Mesendoderm (in vitro differentiated cells): ENCODE results near the gene TMEM186.
"Not testable (repeated sequence)": the region's sequence is repeated elsewhere in the genome, so short reads cannot be mapped to it uniquely, and the experiment has no call there.

ENCODE experiments used
- DNase-seq: peaks from one replicate; pipeline ENCODE4 v3.0.0; 2013
- H2AK5ac ChIP-seq: 2 replicates; pipeline ENCODE4 v1.6.1; 2013; ENCODE audit warnings: low read length, inconsistent platforms
- H2BK120ac ChIP-seq: 2 replicates; pipeline ENCODE4 v1.6.1; 2013; ENCODE audit warnings: low read depth, mild to moderate bottlenecking, low read length, moderate library complexity, mixed read lengths
- H2BK15ac ChIP-seq: replicated peaks from 2 replicates; pipeline ENCODE4 v1.6.1; 2013; ENCODE audit warnings: low read depth, mild to moderate bottlenecking, moderate library complexity
- H2BK5ac ChIP-seq: 2 replicates; pipeline ENCODE4 v1.6.1; 2013; ENCODE audit warnings: low read length, inconsistent platforms
- H3K18ac ChIP-seq: 2 replicates; pipeline ENCODE4 v1.6.1; 2013; ENCODE audit warnings: mild to moderate bottlenecking, low read length, mixed read lengths
- H3K23ac ChIP-seq: one replicate; pipeline ENCODE4 v1.6.1; 2013; ENCODE audit warnings: low read length
- H3K27ac ChIP-seq: 2 replicates; pipeline ENCODE4 v1.5.1; 2013; ENCODE audit warnings: low read depth, mild to moderate bottlenecking, inconsistent platforms, low read length, moderate library complexity
- H3K27me3 ChIP-seq: 2 replicates; pipeline ENCODE4 v1.6.1; 2013; ENCODE audit warnings: low read length, control low read depth, mild to moderate bottlenecking, inconsistent platforms; ENCODE audit not compliant: insufficient read depth, poor library complexity
- H3K36me3 ChIP-seq: 2 replicates; pipeline ENCODE4 v1.6.1; 2013; ENCODE audit warnings: low read length, inconsistent platforms; ENCODE audit not compliant: control insufficient read depth, insufficient read depth
- H3K4ac ChIP-seq: one replicate; pipeline ENCODE4 v1.6.1; 2013; ENCODE audit warnings: low read depth, mild to moderate bottlenecking, low read length, moderate library complexity
- H3K4me1 ChIP-seq: 2 replicates; pipeline ENCODE4 v1.6.1; 2013; ENCODE audit warnings: low read depth, low read length, inconsistent platforms; ENCODE audit not compliant: control insufficient read depth
- H3K4me2 ChIP-seq: 2 replicates; pipeline ENCODE4 v1.6.1; 2013; ENCODE audit warnings: low read length
- H3K4me3 ChIP-seq: 2 replicates; pipeline ENCODE4 v1.5.1; 2013; ENCODE audit warnings: mild to moderate bottlenecking, low read length
- H3K56ac ChIP-seq: one replicate; pipeline ENCODE4 v1.6.1; 2013; ENCODE audit warnings: low read length
- H3K79me1 ChIP-seq: 2 replicates; pipeline ENCODE4 v1.6.1; 2013; ENCODE audit warnings: low read length, inconsistent platforms
- H3K79me2 ChIP-seq: 2 replicates; pipeline ENCODE4 v1.6.1; 2013; ENCODE audit warnings: mild to moderate bottlenecking, low read length; ENCODE audit not compliant: control insufficient read depth, insufficient read depth
- H3K9ac ChIP-seq: 2 replicates; pipeline ENCODE4 v1.6.1; 2013; ENCODE audit warnings: low read length, inconsistent platforms
- H4K5ac ChIP-seq: one replicate; pipeline ENCODE4 v1.6.1; 2013; ENCODE audit warnings: low read length
- H4K8ac ChIP-seq: one replicate; pipeline ENCODE4 v1.6.1; 2013; ENCODE audit warnings: low read depth, mild to moderate bottlenecking, control low read depth, low read length, moderate library complexity
- WGBS: extraction: QIAGEN DNeasy Blood & Tissue Kit; methylation state at CpG from one replicate; pipeline ENCODE4 v1.1.7; 2013; ENCODE audit warnings: low lambda C conversion rate, missing lambda C conversion rate; ENCODE audit not compliant: insufficient coverage; ENCODE audit errors: extremely low coverage; 5-methylcytosine and 5-hydroxymethylcytosine counted together

The TMEM186 gene

GRCh38 chr16:8788578-8789172, 8.8 kb downstream of the TMEM186 start:
- Histone ChIP-seq H3K4me1 (no peaks in the 10 kb centered on the region), H3K4ac (no peak overlapping the region), H2BK120ac (no peak overlapping the region), H3K79me2 (no peaks in the 10 kb centered on the region), H2BK5ac (no peak overlapping the region), H4K8ac (no peak overlapping the region), H3K9ac (no peak overlapping the region), H3K79me1 (no peaks in the 10 kb centered on the region), H3K36me3 (no peaks in the 10 kb centered on the region), H3K23ac (no peak overlapping the region), H2BK15ac (no peak overlapping the region), H3K18ac (no peak overlapping the region), H3K4me2 (no peak overlapping the region), H3K27ac (no peak overlapping the region), H3K27me3 (no peaks in the 10 kb centered on the region), H4K5ac (no peak overlapping the region), H3K4me3 (no peak overlapping the region), H2AK5ac (no peak overlapping the region), H3K56ac (no peak overlapping the region)
- WGBS = no CpG with 5 or more reads among the region's 8 CpGs
- DNase-seq = no peak

DNA sequence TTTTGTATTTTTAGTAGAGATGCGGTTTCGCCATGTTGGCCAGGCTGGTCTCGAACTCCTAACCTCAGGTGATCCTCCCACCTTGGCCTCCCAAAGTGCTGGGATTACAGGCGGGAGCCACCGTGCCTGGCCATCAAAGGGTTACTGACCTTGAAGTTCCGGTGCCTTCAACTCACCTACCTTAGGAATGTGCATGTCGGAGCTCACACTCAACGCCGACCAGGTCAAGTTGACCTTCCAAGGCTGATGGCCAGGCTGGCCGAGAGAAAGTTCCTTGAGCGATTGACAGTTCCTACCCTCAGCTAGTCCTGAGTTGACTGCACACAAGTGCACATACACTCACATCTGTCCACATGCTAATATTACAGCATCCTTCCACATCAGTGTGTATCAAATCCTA, 11.1 kb downstream of the TMEM186 start:
- not testable (repeated sequence) for H2BK120ac ChIP-seq, H3K4me1 ChIP-seq, H3K27me3 ChIP-seq, H3K4me3 ChIP-seq, H3K4me2 ChIP-seq, H2BK15ac ChIP-seq, H3K79me1 ChIP-seq, H2BK5ac ChIP-seq, H3K56ac ChIP-seq, H3K36me3 ChIP-seq, H2AK5ac ChIP-seq, H3K23ac ChIP-seq, H4K5ac ChIP-seq, H3K4ac ChIP-seq, H3K27ac ChIP-seq, DNase-seq, H3K9ac ChIP-seq, H3K18ac ChIP-seq, H4K8ac ChIP-seq, H3K79me2 ChIP-seq
- no CpG with 5 or more reads among the region's 11 CpGs for WGBS

- Histone ChIP-seq H2BK120ac (no peak overlapping the region), H3K9ac (no peak overlapping the region), H3K18ac (no peak overlapping the region), H3K79me1 (no peaks in the 10 kb centered on the region), H3K79me2 (no peaks in the 10 kb centered on the region), H3K4me3 (no peak overlapping the region), H3K23ac (no peak overlapping the region), H4K5ac (no peak overlapping the region), H3K56ac (no peak overlapping the region), H3K4me2 (no peak overlapping the region), H4K8ac (no peak overlapping the region), H2BK15ac (no peak overlapping the region), H3K27ac (no peak overlapping the region), H3K4me1 (no peaks in the 10 kb centered on the region), H2BK5ac (no peak overlapping the region), H3K4ac (no peak overlapping the region), H3K36me3 (no peaks in the 10 kb centered on the region), H2AK5ac (no peak overlapping the region), H3K27me3 (no peaks in the 10 kb centered on the region)
- DNase-seq = no peak
- WGBS = no CpG with 5 or more reads among the region's 6 CpGs
Observed at GRCh38 chr16:8785408-8785807, 12.0 kb downstream of the TMEM186 start.

GRCh38 chr16:8782673-8783072, 14.8 kb downstream of the TMEM186 start:
- WGBS = no CpG with 5 or more reads among the region's 6 CpGs
- no peak overlapping the region for H2BK120ac ChIP-seq
- H2AK5ac ChIP-seq = no peak overlapping the region
- H3K4me1 ChIP-seq = no peaks in the 10 kb centered on the region
- no peak overlapping the region for H3K4me2 ChIP-seq
- no peak overlapping the region for H4K8ac ChIP-seq
- no peak overlapping the region for H2BK15ac ChIP-seq
- no peak overlapping the region for H2BK5ac ChIP-seq
- H3K56ac ChIP-seq = no peak overlapping the region
- no peak overlapping the region for H3K9ac ChIP-seq
- H3K4ac ChIP-seq = no peak overlapping the region
- DNase-seq = no peak
- H3K79me1 ChIP-seq = no peaks in the 10 kb centered on the region
- H3K27ac ChIP-seq = no peak overlapping the region
- no peak overlapping the region for H4K5ac ChIP-seq
- H3K23ac ChIP-seq = no peak overlapping the region
- H3K18ac ChIP-seq = no peak overlapping the region
- no peak overlapping the region for H3K4me3 ChIP-seq
- H3K79me2 ChIP-seq = no peaks in the 10 kb centered on the region
- H3K36me3 ChIP-seq = no peaks in the 10 kb centered on the region
- H3K27me3 ChIP-seq = no peaks in the 10 kb centered on the region

DNA sequence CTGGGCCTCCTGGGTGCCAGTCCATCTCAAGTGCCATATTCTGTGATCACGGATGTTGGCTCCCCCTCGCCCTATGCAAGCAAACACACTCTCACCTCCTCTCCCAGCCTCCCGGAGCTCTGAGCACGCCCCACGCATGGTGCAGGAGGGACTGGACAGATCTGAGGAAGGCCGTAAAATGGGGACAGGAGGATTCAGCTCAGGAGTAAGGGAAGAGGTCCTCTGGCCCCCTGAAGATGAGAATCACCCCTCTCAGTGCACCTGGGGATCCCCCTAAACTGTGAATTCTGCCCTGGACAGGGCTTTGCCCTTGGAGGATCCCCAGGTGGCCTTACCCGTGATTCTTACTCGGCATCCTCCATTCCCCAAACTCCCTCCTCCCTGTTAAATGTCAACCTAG, 15.6 kb downstream of the TMEM186 start:
- Histone ChIP-seq H3K9ac (no peak overlapping the region), H3K36me3 (no peaks in the 10 kb centered on the region), H3K56ac (no peak overlapping the region), H3K79me2 (no peaks in the 10 kb centered on the region), H2BK15ac (no peak overlapping the region), H4K5ac (no peak overlapping the region), H2BK120ac (no peak overlapping the region), H2BK5ac (no peak overlapping the region), H3K4me3 (no peak overlapping the region), H3K27me3 (no peaks in the 10 kb centered on the region), H3K79me1 (no peaks in the 10 kb centered on the region), H4K8ac (no peak overlapping the region), H2AK5ac (no peak overlapping the region), H3K4me2 (no peak overlapping the region), H3K27ac (no peak overlapping the region), H3K18ac (no peak overlapping the region), H3K23ac (no peak overlapping the region), H3K4ac (no peak overlapping the region), H3K4me1 (no peaks in the 10 kb centered on the region)
- no peak for DNase-seq
- WGBS = no CpG with 5 or more reads among the region's 8 CpGs

- Histone ChIP-seq H4K8ac (no peak overlapping the region), H3K27me3 (no peaks in the 10 kb centered on the region), H3K79me2 (no peaks in the 10 kb centered on the region), H3K18ac (no peak overlapping the region), H2AK5ac (no peak overlapping the region), H3K36me3 (no peaks in the 10 kb centered on the region), H3K56ac (no peak overlapping the region), H4K5ac (no peak overlapping the region), H3K4me2 (no peak overlapping the region), H3K23ac (no peak overlapping the region), H3K4ac (no peak overlapping the region), H3K9ac (no peak overlapping the region), H3K27ac (no peak overlapping the region), H2BK15ac (no peak overlapping the region), H3K4me1 (no peaks in the 10 kb centered on the region), H2BK5ac (no peak overlapping the region), H2BK120ac (no peak overlapping the region), H3K4me3 (no peak overlapping the region), H3K79me1 (no peaks in the 10 kb centered on the region)
- no peak for DNase-seq
- no CpG with 5 or more reads among the region's 7 CpGs for WGBS
Observed at GRCh38 chr16:8777217-8777616, 20.2 kb downstream of the TMEM186 start.
